A673 (cell line): ENCODE results near the gene EML1. TPM values are rescaled to one million over a fixed set of nuclear protein-coding genes. Genes with fewer than 3 reads are reported as not detected.
A peak's percentile ranks its signal among the peaks of the same experiment; 100 is the strongest.

ENCODE experiments used
- BruUV-seq: library from RNA; stranded (reverse); fragments of 400-500 nt; replicated peaks from 2 replicates; lab custom pipeline; 2021; lab: Mats Ljungman, UMichigan
- CTCF ChIA-PET: fragments of 300-600 bp; sonication (Branson Sonifier 250); formaldehyde crosslinking; loops from one replicate; lab custom pipeline; 2022; ENCODE audit warnings: antibody characterized with exemption; lab: Charles Lee
- POLR2A ChIA-PET: fragments of 300-600 bp; sonication (Branson Sonifier 250); formaldehyde crosslinking; loops from one replicate; lab custom pipeline; 2022; ENCODE audit warnings: antibody characterized with exemption; ENCODE audit not compliant: low non-redundant PET; lab: Charles Lee
- DNase-seq: peaks from one replicate; pipeline ENCODE4 v3.0.0-alpha.2; 2015; ENCODE audit warnings: low spot score
- H3K27ac ChIP-seq: fragments of 200-600 bp; sonication (generic); 2 replicates; pipeline ENCODE4 v1.5.1; 2016; ENCODE audit warnings: mixed run types, low read depth, mild to moderate bottlenecking, mixed read lengths, antibody characterized with exemption, low read length; ENCODE audit not compliant: poor library complexity, severe bottlenecking
- H3K27me3 ChIP-seq: fragments of 200-600 bp; sonication (generic); replicated peaks from 2 replicates; pipeline ENCODE4 v1.6.1; 2017; ENCODE audit warnings: mixed run types, low read depth, mild to moderate bottlenecking, mixed read lengths, antibody characterized with exemption, low read length; ENCODE audit not compliant: insufficient read depth, poor library complexity
- H3K36me3 ChIP-seq: fragments of 200-600 bp; sonication (generic); 2 replicates; pipeline ENCODE4 v1.6.1; 2016; ENCODE audit warnings: mixed run types, mild to moderate bottlenecking, mixed read lengths, antibody characterized with exemption, low read length; ENCODE audit not compliant: insufficient read depth, poor library complexity, severe bottlenecking
- H3K4me1 ChIP-seq: fragments of 200-600 bp; sonication (generic); 2 replicates; pipeline ENCODE4 v1.6.1; 2017; ENCODE audit warnings: mixed run types, mild to moderate bottlenecking, mixed read lengths, antibody characterized with exemption, low read length; ENCODE audit not compliant: insufficient read depth, poor library complexity, severe bottlenecking
- H3K4me3 ChIP-seq: fragments of 200-600 bp; sonication (generic); 2 replicates; pipeline ENCODE4 v1.5.1; 2016; ENCODE audit warnings: low read depth, mixed run types, mild to moderate bottlenecking, mixed read lengths, low read length; ENCODE audit not compliant: poor library complexity, severe bottlenecking
- H3K9me3 ChIP-seq: fragments of 200-600 bp; sonication (generic); 2 replicates; pipeline ENCODE4 v1.6.1; 2016; ENCODE audit warnings: mixed run types, low read depth, mild to moderate bottlenecking, mixed read lengths, antibody characterized with exemption, low read length; ENCODE audit not compliant: poor library complexity, severe bottlenecking
- EZH2 ChIP-seq: fragments of 200-600 bp; sonication (generic); IDR thresholded peaks from 2 replicates; pipeline ENCODE4 v1.6.1; 2017; ENCODE audit warnings: borderline replicate concordance, low read depth, mild to moderate bottlenecking, mixed read lengths, antibody characterized with exemption, low read length; ENCODE audit not compliant: poor library complexity, severe bottlenecking
- intact Hi-C: fragments of 100-400 bp; cut with micrococcal nuclease; formaldehyde crosslinking; loops from one replicate; pipeline ENCODE4 v1.10.0; 2022; ENCODE audit not compliant: unreplicated experiment
- total RNA-seq: library from RNA; stranded (reverse); gene quantifications from 2 replicates; pipeline ENCODE4 v1.2.3, GENCODE V29; 2021
- TF ChIP-seq, protein P1 (sequence below): fragments of 300-800, 200-600 bp; sonication (generic); conservative IDR thresholded peaks from 2 replicates; pipeline ENCODE4 v1.5.1; 2017; ENCODE audit warnings: low read depth, mild to moderate bottlenecking, antibody characterized with exemption, low read length, moderate library complexity, mixed read lengths

The EML1 gene
- total RNA-seq, 1 experiment from 2014 or later: 34.1 TPM

DNA sequence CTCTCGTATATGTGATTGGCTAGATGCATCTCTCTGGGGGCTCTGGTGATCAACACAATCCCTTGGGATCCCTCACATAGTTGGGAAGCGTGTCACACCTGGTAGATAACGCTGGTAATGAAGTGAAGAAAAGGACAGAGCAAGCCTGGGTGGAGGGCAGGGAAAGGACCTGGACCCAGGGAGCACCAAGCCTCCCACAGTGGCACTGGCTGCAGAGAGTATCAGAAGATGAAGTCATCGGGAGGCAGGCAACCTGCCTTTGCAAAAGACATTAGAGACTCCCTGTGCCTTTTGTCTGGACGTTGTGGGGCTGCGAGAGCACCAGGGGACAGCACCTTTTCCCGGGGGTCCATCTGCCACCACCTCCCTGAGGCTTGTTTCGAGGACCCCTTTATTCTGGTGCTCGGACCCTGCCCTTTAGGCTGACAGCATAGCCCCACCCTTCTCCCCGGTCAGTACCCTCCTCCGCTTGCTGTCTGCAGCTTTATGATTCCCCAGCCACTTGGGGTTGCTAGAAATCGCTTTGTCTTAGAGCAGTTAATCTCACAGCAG is 116.4 kb downstream of the EML1 start:
- H3K4me3 ChIP-seq: no peak overlapping the region
- intact Hi-C loops: no loop called here
- no peak for TF ChIP-seq EZH2
- TF ChIP-seq, protein P1, sequence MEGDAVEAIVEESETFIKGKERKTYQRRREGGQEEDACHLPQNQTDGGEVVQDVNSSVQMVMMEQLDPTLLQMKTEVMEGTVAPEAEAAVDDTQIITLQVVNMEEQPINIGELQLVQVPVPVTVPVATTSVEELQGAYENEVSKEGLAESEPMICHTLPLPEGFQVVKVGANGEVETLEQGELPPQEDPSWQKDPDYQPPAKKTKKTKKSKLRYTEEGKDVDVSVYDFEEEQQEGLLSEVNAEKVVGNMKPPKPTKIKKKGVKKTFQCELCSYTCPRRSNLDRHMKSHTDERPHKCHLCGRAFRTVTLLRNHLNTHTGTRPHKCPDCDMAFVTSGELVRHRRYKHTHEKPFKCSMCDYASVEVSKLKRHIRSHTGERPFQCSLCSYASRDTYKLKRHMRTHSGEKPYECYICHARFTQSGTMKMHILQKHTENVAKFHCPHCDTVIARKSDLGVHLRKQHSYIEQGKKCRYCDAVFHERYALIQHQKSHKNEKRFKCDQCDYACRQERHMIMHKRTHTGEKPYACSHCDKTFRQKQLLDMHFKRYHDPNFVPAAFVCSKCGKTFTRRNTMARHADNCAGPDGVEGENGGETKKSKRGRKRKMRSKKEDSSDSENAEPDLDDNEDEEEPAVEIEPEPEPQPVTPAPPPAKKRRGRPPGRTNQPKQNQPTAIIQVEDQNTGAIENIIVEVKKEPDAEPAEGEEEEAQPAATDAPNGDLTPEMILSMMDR: no peak
- BruUV-seq: no TSS peak
- no peak overlapping the region for H3K27ac ChIP-seq
- no peak for DNase-seq
- H3K27me3 ChIP-seq: no peaks in the 10 kb centered on the region
- H3K4me1 ChIP-seq: no peaks in the 10 kb centered on the region
- peaks cover 4% of the 10 kb centered on the region for H3K36me3 ChIP-seq
- CTCF ChIA-PET: no interaction called here
- POLR2A ChIA-PET: no interaction called here
- H3K9me3 ChIP-seq: no peaks in the 10 kb centered on the region

DNA sequence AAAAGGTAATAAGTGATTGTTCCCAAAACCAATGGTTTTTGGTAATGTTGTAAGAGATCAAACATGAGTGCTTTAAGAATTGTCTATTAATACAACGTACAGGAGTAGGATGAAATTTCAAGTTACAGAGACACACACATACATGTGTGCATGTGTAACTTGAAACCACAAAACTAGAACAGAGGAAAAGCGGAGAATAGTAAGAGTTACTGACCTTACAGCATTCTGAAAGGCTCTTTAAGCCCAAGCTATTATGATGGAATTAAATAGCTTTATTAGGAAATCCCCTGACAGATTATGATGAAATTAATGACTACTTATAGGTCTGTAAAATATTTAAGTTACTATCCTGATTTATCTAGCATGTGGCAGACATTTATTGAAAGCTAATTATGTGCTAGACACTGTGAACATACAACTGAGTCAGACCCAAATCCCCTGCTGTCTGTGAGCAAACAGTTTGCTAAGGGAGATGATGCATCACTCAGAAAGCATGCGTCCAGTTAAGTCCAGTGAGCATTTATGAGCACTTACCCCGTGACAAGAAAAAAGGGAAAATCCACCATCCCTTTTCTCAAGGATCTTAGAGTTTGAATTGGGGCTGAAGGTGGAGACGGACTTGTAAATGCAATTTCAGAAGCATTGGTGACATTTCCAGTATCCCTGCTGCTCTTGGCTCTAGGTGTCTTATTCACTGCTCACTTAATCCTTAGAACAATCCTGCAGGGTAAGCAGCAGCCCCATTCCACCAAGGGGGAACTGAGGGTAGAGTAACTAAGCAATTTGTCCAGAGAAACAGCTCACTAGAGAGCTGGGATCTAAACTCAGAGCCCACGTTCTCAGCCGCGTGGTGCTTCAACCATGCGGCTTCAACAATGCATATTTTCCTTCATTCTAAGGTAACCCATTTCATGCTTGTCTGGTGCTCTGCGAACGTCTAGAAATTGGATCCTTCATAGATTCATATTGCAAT is 117.4 kb downstream of the EML1 start:
- Histone ChIP-seq H3K27ac (no peak overlapping the region), H3K27me3 (no peaks in the 10 kb centered on the region), H3K36me3 (peaks cover 4% of the 10 kb centered on the region), H3K4me3 (no peak overlapping the region), H3K9me3 (no peaks in the 10 kb centered on the region), H3K4me1 (no peaks in the 10 kb centered on the region)
- CTCF ChIA-PET: no interaction called here
- peak; percentile 17 for DNase-seq
- TF ChIP-seq, protein P1: no peak
- TF ChIP-seq EZH2: no peak
- no TSS peak for BruUV-seq
- intact Hi-C loops: no loop called here
- POLR2A ChIA-PET: no interaction called here

DNA sequence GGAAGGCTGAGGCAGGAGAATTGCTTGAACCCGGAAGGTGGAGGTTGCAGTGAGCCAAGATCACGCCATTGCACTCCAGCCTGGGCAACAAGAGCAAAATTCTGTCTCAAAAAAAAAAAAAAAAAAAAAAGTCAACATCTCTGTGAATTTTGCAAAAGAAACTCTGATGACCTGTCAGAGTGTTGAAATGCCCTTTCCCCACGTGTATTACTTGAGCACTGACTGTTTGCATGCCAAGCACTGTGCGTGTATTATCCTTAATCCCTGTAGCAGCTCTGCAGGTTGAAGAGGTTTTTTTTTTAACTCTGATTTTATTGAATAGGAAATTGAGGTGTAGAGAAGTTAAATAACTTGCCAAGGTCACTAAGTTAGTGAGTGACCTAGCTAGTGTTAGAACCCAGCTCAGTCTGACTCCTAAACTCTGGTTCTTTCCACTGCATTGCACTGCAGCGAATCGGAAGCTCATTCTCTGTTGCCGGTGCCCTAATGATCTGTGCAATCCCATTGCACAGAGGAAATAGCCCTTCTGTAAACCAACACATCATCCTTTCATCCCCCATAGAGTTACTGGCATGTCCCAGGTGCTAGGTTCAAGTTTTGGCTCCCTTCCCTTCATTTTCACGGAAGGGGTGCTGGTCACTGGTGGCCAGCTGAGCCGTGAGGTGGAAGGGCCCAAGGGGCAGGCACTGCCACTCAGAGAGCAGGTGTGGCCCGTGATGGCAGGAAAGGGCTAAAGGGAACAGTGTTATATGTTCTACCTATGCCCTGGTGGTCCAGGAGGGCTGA is 122.3 kb downstream of the EML1 start:
- no peak overlapping the region for H3K27ac ChIP-seq
- POLR2A ChIA-PET: no interaction called here
- H3K4me1 ChIP-seq: no peaks in the 10 kb centered on the region
- H3K4me3 ChIP-seq: no peak overlapping the region
- intact Hi-C loops: no loop called here
- H3K9me3 ChIP-seq: no peaks in the 10 kb centered on the region
- H3K36me3 ChIP-seq: peaks cover 4% of the 10 kb centered on the region
- DNase-seq: no peak
- BruUV-seq: no TSS peak
- H3K27me3 ChIP-seq: no peaks in the 10 kb centered on the region
- no peak for TF ChIP-seq EZH2
- TF ChIP-seq, protein P1: no peak
- CTCF ChIA-PET: no interaction called here
